Dermis microvascular lymphatic vessel endothelial cell (primary cell): Measurements from ENCODE around the gene KLHL8. TPM values are rescaled to one million over a fixed set of nuclear protein-coding genes. Genes with fewer than 3 reads are reported as not detected.

ENCODE experiments used
- DNase-seq, 2 donors: peaks; one replicate each; pipeline versions ENCODE4 v3.0.0 to v3.0.0-alpha.2; 2010; ENCODE audit warnings: low read depth in 2 of 2
- total RNA-seq: library from RNA; depleted of rRNA; stranded (reverse); fragments of >200 nt; gene quantifications from 2 replicates; pipeline ENCODE4 v1.2.1, GENCODE V29; 2014

KLHL8 gene
- total RNA-seq, 1 donor from 2014 or later = 7.4 TPM

DNA sequence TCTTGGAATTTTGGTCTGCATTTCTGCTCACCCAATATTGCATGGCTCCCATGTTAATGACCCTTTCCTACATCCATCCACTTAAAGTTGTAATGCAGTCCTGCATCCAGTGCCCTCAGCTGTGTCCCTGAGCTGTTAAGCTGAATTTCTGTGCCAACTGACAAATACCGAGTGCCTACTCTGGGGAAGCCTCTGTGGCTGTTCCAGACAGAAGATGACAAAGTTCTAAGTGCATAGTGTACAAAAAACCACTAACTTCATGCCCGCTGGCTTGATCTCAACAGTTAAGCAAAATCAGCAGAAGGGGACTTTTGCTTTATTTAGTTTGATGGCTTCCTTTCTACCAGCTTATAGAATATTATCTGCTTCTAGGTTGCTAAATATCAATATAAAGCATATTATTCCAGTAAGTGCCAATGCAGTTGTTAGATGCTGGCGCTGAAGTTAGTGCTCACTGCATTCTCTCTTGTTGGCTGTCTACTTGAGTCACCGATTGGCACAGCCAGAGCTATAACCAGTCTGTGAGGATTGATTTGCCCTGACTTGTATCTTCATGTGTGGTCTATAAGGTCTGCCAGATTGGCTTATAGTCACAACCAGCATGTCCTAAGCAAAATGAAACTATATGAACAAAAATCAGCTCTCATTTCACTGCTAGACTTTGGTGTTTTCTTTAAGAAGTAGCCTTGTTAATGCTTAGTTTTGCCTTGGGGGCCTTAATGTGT, 98.9 kb downstream of the KLHL8 start:
- no peak for DNase-seq

DNA sequence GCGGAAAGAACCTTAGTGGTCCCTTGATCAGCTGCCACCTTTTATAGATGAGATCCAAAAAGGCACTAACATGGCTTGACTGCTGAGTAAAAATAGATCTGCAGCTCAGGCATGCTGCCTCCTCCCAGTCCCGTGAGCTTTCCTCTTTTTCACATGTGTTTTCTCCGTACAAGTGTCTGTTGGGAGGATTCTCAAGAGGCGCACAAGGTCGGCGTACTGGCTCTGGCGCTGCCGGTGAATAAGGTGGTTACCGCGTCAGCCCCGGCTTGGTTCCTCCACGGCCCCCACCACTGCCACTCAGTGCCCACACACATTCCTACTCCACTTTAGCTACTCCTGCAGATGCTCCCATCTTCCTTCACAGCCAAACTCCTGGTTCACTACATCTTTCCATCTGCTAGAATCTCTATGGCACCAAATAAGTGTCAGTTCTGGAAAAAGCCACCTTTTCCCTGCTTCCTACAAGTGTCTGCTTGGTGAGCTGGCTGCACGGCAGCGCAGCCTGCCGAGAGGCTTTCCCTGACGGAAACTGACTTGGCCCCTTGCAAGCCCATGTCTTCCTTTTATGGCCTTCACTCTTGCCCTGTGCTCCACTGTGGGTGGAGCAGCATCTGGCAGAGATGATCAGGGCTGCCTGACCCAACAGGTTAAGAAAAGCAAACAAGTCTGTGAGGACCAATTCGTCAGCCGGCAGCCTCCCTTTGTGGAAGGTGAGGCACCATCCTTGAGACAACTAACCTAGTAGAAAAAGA, 99.8 kb downstream of the KLHL8 start:
- DNase-seq = peak in 1 of 2 donors; percentile 25

DNA sequence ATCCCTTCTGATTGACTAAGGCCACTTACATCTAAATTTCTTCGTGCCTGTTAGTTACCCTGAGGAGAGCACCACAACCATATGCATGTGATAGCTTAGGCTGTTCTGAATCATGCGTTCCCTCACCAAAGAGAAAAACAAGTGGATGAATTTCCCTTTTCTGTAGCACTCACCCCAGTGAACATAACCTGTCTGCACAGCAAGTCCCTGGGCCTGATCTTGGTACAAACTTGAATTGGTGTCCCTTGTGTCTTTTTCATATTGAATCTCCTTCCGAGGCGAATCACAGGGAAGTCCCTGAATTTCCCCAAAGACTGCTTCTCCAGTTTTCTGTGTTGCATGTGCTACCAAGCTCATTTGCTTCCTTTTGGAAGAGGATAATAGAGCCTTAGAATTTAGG, 100.4 kb downstream of the KLHL8 start:
- DNase-seq = no peak

DNA sequence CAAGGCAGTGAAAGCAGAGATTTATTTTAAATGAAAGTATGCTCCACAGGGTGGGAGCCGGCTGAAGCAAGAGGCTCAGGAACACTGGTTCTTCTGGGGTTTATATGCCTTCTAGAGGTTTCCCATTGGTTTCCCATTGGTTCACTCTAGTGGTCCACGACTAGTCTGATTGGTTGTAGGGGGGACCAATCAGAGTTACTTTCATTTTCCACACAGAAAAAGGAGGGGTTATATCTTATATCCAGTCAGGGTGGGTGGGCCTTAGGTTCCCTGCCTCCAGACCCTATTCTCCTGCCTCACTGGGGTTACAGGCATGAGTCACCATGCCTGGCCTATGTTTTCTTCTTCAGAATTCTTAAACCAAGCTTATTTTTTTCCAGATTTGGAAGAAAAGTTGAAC, 101.6 kb downstream of the KLHL8 start:
- peak in 1 of 2 donors; percentile 41 for DNase-seq

DNA sequence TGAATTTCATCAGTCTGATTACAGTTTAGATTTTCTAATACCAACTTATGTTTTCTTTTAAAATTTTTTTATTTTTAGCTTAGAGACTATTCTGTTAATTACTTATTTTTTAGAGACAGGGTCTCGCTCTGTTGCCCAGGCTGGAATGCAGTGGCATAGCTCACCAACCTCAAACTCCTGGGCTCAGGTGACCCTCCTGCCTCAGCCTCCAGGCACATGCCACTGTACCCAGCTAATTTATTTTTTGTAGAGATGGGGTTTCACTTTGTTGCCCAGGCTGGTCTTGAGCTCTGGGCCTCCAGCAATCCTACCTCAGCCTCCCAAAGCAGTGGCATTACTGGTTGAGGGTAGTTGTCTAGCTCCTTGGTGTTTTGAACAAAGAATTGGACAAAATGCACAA, 102.0 kb downstream of the KLHL8 start:
- DNase-seq = no peak

DNA sequence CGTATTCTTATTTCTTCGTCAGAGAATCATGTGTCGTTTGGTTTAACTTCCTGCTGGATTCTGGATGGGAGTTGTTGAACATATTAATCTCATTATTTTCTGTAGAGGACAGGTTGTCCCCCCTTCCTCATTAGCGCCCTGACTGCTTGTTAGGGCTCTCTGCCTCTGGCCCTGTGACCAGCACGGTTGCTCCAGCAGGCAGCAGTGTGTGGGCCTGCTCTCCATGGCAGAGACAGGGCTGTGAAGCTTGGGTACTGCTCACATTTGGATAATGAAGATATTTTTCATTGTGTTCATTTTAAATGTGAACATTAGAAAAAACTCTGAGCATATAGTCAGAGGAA, 102.7 kb downstream of the KLHL8 start:
- no peak for DNase-seq

DNA sequence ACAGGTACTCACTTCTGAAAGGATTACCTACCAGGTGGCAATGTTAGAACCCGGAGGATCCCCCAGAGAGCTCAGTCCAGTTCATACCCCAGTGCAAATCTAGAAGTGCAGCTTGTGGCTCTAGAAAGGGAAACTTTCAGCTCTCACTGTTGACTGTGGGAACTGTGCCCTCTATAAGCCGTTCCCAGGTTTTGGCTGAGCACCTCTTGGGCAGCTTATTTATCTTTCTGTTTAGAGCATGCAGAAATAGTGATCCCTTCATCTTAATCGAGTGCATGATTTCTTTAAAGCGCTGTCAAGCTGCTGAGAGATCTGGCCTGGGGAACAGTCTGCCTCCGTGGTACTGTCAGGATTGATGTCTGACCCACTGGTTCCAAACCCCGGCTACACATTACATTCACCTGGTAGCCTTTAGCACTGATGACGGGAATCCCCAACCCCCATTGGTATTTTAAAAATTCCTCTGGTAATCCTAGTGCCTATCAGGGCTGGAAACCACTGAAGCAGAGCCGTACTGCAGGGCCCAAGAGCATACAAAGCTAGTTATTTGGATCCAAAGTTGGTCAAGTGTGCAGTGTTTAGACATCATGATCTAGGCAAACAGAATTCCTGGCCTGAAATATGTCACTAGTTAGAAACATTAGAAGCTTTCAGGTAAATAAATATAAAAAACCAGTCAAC, 103.2 kb downstream of the KLHL8 start:
- no peak for DNase-seq

DNA sequence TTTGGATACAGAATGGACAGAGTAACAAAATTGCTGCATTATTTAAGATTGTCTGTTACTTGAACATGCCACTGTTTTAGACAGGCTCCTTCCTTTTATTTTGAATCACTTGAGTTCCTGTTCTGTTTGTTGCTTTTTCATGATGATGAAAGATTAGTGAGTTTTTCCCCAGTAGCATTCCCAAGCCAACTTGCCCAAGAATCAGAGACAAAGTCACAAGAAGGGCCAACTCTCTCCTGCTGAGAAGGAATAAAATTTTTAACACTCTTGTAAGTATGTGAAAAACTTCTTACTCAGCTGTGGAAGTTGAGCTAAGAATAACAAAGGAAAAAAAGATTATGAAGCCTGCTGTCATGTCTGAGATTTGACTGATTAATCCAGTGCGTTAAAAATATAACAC, 104.2 kb downstream of the KLHL8 start:
- DNase-seq = no peak

DNA sequence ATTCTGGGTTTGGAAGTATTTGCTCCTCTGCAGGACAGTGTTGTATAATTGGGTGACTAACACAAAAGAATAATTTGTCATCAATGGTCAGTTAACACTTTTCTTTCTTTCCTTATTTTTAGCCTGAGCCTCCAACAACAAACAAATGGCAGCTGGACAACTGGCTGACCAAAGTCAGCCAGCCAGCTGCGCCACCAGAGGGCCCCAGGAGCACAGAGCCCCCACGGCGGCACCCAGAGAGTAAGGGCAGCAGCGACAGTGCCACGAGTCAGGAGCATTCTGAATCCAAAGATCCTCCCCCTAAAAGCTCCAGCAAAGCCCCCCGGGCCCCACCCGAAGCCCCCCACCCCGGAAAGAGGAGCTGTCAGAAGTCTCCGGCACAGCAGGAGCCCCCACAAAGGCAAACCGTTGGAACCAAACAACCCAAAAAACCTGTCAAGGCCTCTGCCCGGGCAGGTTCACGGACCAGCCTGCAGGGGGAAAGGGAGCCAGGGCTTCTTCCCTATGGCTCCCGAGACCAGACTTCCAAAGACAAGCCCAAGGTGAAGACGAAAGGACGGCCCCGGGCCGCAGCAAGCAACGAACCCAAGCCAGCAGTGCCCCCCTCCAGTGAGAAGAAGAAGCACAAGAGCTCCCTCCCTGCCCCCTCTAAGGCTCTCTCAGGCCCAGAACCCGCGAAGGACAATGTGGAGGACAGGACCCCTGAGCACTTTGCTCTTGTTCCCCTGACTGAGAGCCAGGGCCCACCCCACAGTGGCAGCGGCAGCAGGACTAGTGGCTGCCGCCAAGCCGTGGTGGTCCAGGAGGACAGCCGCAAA, 106.0 kb downstream of the KLHL8 start:
- DNase-seq = no peak

DNA sequence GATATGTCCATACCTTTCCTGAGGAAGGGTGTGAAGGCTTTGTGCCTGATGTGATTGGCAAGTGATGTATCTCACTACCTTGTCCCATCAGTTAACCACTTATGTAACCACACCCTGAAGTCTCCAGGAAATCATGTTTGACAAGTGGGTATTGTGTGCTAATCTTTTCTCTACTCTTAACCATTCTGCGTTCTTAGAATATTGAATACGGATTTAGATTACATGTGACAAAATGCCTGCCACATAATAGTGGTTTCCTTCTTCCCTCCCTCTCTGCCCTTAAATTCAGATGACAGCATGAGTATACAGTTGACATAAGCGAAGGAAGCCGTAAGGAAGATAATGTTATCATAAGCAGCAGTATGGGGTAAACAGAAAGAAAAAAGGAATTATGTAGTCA, 108.4 kb downstream of the KLHL8 start:
- no peak for DNase-seq

Other genes starting within 250 kb of the KLHL8 start
- gene HSD17B13, start 102.3 kb upstream of the KLHL8 start, total RNA-seq = under 0.01 and 0.13 TPM in 2 replicates
- gene HSD17B11, start 170.6 kb upstream of the KLHL8 start, total RNA-seq = 31.7 and 32.9 TPM in 2 replicates
- 11.2 and 16.7 TPM in 2 replicates for gene NUDT9, start 202.0 kb upstream of the KLHL8 start, total RNA-seq